Progenitor cell of endocrine pancreas (in vitro differentiated cells): ENCODE measurements around the gene FBXL13. TPM values are rescaled to one million over a fixed set of nuclear protein-coding genes. Genes with fewer than 3 reads are reported as not detected.

Source experiments
- DNase-seq: peaks from one replicate; pipeline ENCODE4 v3.0.0; 2021; ENCODE audit warnings: low spot score; ENCODE audit not compliant: unreplicated experiment
- H3K27ac Mint-ChIP-seq: 2 replicates; pipeline ENCODE4 v1.8.0; 2021; ENCODE audit warnings: mild to moderate bottlenecking, moderate library complexity, mixed read lengths
- H3K27me3 Mint-ChIP-seq: 2 replicates; pipeline ENCODE4 v1.8.0; 2021; ENCODE audit warnings: mixed read lengths
- H3K36me3 Mint-ChIP-seq: 2 replicates; pipeline ENCODE4 v1.8.0; 2022; ENCODE audit warnings: mixed read lengths; ENCODE audit not compliant: insufficient read depth
- H3K4me1 Mint-ChIP-seq: 2 replicates; pipeline ENCODE4 v1.8.0; 2021; ENCODE audit warnings: low read depth, mixed read lengths
- H3K4me3 Mint-ChIP-seq: 2 replicates; pipeline ENCODE4 v1.8.0; 2021; ENCODE audit warnings: low read depth, mild to moderate bottlenecking, moderate library complexity, mixed read lengths
- H3K9me3 Mint-ChIP-seq: 2 replicates; pipeline ENCODE4 v1.8.0; 2021; ENCODE audit warnings: low read depth, mixed read lengths
- total RNA-seq: library from RNA; stranded (reverse); gene quantifications from 2 replicates; pipeline ENCODE4 v1.2.1, GENCODE V29; 2021
- TF ChIP-seq, protein P1 (sequence below): fragments of 200-600 bp; sonication (generic); IDR thresholded peaks from one replicate; pipeline ENCODE4 v1.5.0; 2021; ENCODE audit warnings: antibody characterized with exemption, mild to moderate bottlenecking; ENCODE audit not compliant: unreplicated experiment

The FBXL13 gene
- total RNA-seq, 1 donor from 2014 or later = 9.1 TPM

DNA sequence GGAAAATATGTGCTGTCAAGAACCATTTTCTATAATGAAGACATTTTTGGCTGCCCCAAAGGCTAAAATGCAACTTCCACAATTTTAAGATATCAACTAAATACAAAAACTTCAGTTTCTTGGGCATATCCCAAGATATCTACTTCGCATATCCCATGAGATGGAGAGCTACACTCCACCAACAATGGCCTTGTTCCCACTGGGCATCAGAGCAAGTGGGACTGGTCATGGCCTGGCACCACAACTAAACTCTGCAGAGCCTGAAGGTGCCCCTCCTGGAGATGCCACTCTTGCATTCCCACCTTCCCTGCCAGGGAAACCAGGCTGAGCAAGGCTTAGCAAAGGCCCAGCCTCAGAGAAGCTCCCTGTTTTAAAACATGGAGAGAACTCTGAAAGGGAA is 237.6 kb downstream of the FBXL13 start:
- H3K27me3 Mint-ChIP-seq = no peaks in the 10 kb centered on the region
- peaks cover 7% of the 10 kb centered on the region for H3K36me3 Mint-ChIP-seq
- H3K27ac Mint-ChIP-seq = no peak overlapping the region
- TF ChIP-seq, protein P1, sequence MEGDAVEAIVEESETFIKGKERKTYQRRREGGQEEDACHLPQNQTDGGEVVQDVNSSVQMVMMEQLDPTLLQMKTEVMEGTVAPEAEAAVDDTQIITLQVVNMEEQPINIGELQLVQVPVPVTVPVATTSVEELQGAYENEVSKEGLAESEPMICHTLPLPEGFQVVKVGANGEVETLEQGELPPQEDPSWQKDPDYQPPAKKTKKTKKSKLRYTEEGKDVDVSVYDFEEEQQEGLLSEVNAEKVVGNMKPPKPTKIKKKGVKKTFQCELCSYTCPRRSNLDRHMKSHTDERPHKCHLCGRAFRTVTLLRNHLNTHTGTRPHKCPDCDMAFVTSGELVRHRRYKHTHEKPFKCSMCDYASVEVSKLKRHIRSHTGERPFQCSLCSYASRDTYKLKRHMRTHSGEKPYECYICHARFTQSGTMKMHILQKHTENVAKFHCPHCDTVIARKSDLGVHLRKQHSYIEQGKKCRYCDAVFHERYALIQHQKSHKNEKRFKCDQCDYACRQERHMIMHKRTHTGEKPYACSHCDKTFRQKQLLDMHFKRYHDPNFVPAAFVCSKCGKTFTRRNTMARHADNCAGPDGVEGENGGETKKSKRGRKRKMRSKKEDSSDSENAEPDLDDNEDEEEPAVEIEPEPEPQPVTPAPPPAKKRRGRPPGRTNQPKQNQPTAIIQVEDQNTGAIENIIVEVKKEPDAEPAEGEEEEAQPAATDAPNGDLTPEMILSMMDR = no peak
- H3K4me3 Mint-ChIP-seq = no peak overlapping the region
- H3K9me3 Mint-ChIP-seq = peaks cover 1% of the 10 kb centered on the region
- peaks cover 5% of the 10 kb centered on the region for H3K4me1 Mint-ChIP-seq
- DNase-seq = no peak

DNA sequence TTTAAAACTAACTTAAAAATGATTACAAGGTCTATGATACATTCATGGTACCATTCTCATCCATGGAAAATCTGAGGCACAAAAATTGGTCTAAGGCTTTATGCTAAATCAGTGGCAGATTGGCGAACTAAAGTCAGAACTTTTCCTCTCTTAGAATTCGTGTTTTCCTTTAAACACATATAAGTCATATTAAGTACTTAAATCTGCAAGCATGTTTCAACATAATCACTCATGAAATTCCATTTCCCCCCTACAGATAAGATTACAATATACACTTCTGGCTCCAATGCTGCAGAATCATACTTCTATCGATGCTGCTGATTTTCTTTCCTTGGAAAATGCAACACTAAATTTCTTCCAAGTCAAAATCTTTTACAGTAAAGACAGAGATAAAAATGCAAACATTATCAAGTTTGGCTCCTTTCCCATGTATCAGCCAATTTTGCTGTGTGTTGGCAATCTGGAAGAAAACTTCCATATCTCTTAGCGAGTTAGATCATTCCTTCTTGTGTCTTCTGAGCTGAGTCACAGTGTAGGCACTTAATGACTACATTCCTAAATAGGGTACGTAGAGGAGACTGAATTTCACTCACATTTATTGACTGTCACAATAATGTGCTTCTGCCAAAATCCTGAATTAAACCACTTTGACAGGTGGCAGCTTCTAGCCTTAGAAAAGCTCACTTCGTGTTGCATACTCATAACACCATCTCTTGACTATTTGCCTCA is 238.2 kb downstream of the FBXL13 start:
- no peak for DNase-seq
- Mint-ChIP-seq H3K4me3 (no peak overlapping the region), H3K27ac (no peak overlapping the region), H3K36me3 (peaks cover 7% of the 10 kb centered on the region), H3K27me3 (no peaks in the 10 kb centered on the region), H3K4me1 (peaks cover 4% of the 10 kb centered on the region), H3K9me3 (no peaks in the 10 kb centered on the region)
- TF ChIP-seq, protein P1 = no peak

DNA sequence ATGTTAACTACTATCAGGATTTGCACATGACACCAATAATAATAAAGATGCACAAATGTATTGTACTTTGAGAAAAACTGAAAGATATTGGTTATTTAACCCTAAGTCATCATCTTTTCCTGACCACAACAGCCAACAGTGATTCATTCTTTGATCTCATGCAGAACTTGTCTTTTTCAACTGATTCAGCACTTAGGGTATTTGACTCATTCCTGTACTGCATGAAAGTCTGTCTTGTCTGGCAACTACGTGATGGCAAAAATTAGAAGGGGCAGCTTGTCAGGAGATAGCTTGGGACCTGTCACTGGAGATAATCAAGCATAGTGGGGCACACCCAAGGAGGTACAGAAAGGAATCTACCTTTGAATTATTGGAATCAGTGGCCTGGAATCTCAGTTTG is 239.6 kb downstream of the FBXL13 start:
- no peaks in the 10 kb centered on the region for H3K9me3 Mint-ChIP-seq
- H3K4me3 Mint-ChIP-seq = no peak overlapping the region
- no peak overlapping the region for H3K27ac Mint-ChIP-seq
- H3K36me3 Mint-ChIP-seq = peaks cover 10% of the 10 kb centered on the region
- no peaks in the 10 kb centered on the region for H3K27me3 Mint-ChIP-seq
- H3K4me1 Mint-ChIP-seq = peaks cover 4% of the 10 kb centered on the region
- TF ChIP-seq, protein P1 = no peak
- no peak for DNase-seq

DNA sequence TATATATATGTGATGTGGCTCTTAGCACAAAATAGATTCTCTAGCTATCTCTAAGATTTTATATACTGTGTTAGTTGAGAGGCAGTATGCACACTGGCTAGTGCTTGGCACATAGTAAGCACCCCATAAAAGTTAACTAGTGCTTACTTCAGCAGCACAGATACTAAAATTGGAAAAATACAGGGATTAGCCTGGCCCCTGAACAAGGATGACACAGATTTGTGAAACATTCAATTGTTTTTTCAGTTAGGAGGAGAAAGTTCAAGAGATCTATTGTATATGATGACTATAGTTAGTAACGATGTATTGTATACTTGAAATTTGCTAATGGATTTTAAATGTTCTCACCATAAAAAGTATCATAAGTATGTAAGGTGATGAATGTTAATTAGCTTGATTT is 240.1 kb downstream of the FBXL13 start:
- TF ChIP-seq, protein P1 = no peak
- no peaks in the 10 kb centered on the region for H3K9me3 Mint-ChIP-seq
- no peak overlapping the region for H3K4me3 Mint-ChIP-seq
- no peak overlapping the region for H3K27ac Mint-ChIP-seq
- peaks cover 4% of the 10 kb centered on the region for H3K4me1 Mint-ChIP-seq
- no peak for DNase-seq
- H3K36me3 Mint-ChIP-seq = peaks cover 12% of the 10 kb centered on the region
- H3K27me3 Mint-ChIP-seq = no peaks in the 10 kb centered on the region

DNA sequence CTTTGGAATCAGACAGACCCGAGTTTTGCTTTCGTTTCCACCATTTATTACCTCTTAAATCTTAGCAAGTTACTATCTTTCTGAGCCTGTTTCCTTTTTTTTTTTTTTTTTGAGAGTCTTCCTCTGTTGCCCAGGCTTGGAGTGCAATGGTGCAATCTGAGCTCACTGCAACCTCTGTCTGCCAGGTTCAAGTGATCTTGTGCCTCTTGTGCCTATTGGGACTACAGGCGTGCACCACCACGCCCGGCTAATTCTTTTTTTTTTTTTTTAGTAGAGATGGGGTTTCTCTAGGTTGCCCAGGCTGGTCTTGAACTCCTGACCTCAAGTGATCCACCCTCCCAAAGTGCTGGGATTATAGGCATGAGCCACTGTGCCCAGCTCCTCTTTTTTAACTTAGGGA is 241.3 kb downstream of the FBXL13 start:
- no peak for DNase-seq
- H3K36me3 Mint-ChIP-seq = peaks cover 14% of the 10 kb centered on the region
- H3K9me3 Mint-ChIP-seq = no peaks in the 10 kb centered on the region
- no peaks in the 10 kb centered on the region for H3K27me3 Mint-ChIP-seq
- no peak overlapping the region for H3K4me3 Mint-ChIP-seq
- H3K27ac Mint-ChIP-seq = no peak overlapping the region
- H3K4me1 Mint-ChIP-seq = peaks cover 2% of the 10 kb centered on the region
- TF ChIP-seq, protein P1 = no peak
